HepG2 (cell line): ENCODE results near the gene UBE2H. TPM values are rescaled to one million over a fixed set of nuclear protein-coding genes. Genes with fewer than 3 reads are reported as not detected.

Experiments used
- ARHGAP35 ChIP-seq: sonication (generic); formaldehyde crosslinking; IDR thresholded peaks from 2 replicates; pipeline ENCODE4 v1.9.0; 2022; ENCODE audit warnings: mild to moderate bottlenecking, inconsistent platforms, moderate library complexity, missing genetic modification reagents, borderline replicate concordance
- ELF3 ChIP-seq: IDR thresholded peaks from 2 replicates; pipeline ENCODE4 v1.6.1; 2016; ENCODE audit warnings: missing genetic modification reagents, missing compliant biosample characterization
- ESRRA ChIP-seq: sonication (generic); formaldehyde crosslinking; IDR thresholded peaks from 2 replicates; pipeline ENCODE4 v1.5.1; 2020; ENCODE audit warnings: mild to moderate bottlenecking, low read depth, missing genetic modification reagents
- FOSL2 ChIP-seq: sonication (generic); formaldehyde crosslinking; IDR thresholded peaks from 2 replicates; pipeline ENCODE4 v1.4.0; 2020; ENCODE audit warnings: missing genetic modification reagents
- FOXK1 ChIP-seq: sonication (generic); formaldehyde crosslinking; IDR thresholded peaks from 2 replicates; pipeline ENCODE4 v1.4.0; 2020; ENCODE audit warnings: low read depth, missing genetic modification reagents, borderline replicate concordance
- GATA4 ChIP-seq: sonication (generic); IDR thresholded peaks from 2 replicates; pipeline ENCODE4 v1.6.1; 2016; ENCODE audit warnings: antibody characterized with exemption, low read depth, borderline replicate concordance
- HDAC2 ChIP-seq: sonication (generic); formaldehyde crosslinking; IDR thresholded peaks from 2 replicates; pipeline ENCODE4 v1.4.0; 2020; ENCODE audit warnings: missing genetic modification reagents
- IRF2 ChIP-seq: IDR thresholded peaks from 2 replicates; pipeline ENCODE4 v1.6.1; 2018; ENCODE audit warnings: missing genetic modification reagents, missing compliant biosample characterization
- MNT ChIP-seq: fragments of 450-650 bp; IDR thresholded peaks from 2 replicates; pipeline ENCODE4 v1.6.1; 2016
- PITX1 ChIP-seq: sonication (generic); formaldehyde crosslinking; IDR thresholded peaks from 2 replicates; pipeline ENCODE4 v1.5.1; 2020; ENCODE audit warnings: mild to moderate bottlenecking, missing genetic modification reagents
- SKIL ChIP-seq: sonication (generic); formaldehyde crosslinking; IDR thresholded peaks from 2 replicates; pipeline ENCODE4 v1.8.0; 2022; ENCODE audit warnings: missing genetic modification reagents, mild to moderate bottlenecking, moderate library complexity, borderline replicate concordance
- SPEN ChIP-seq: sonication (generic); formaldehyde crosslinking; IDR thresholded peaks from 2 replicates; pipeline ENCODE4 v1.5.1; 2020; ENCODE audit warnings: low read depth, mild to moderate bottlenecking, missing genetic modification reagents
- ZFYVE20 ChIP-seq: sonication (generic); formaldehyde crosslinking; IDR thresholded peaks from 2 replicates; pipeline ENCODE4 v1.8.0; 2023; ENCODE audit warnings: low read depth, mild to moderate bottlenecking, moderate library complexity, missing genetic modification reagents, borderline replicate concordance
- ZNF18 ChIP-seq: sonication (generic); formaldehyde crosslinking; IDR thresholded peaks from 2 replicates; pipeline ENCODE4 v1.8.0; 2022; ENCODE audit warnings: mild to moderate bottlenecking, missing genetic modification reagents; ENCODE audit not compliant: insufficient replicate concordance
- ZNF180 ChIP-seq: sonication (generic); formaldehyde crosslinking; IDR thresholded peaks from 2 replicates; pipeline ENCODE4 v1.4.0; 2020; ENCODE audit warnings: low read depth, missing genetic modification reagents, borderline replicate concordance
- ZNF362 ChIP-seq: sonication (generic); formaldehyde crosslinking; IDR thresholded peaks from 2 replicates; pipeline ENCODE4 v1.4.0; 2020; ENCODE audit warnings: missing genetic modification reagents, mild to moderate bottlenecking, borderline replicate concordance
- ZNF547 ChIP-seq: sonication (generic); formaldehyde crosslinking; IDR thresholded peaks from 2 replicates; pipeline ENCODE4 v1.5.1; 2020; ENCODE audit warnings: mild to moderate bottlenecking, missing genetic modification reagents
- ZNF580 ChIP-seq: IDR thresholded peaks from 2 replicates; pipeline ENCODE4 v1.6.1; 2016; ENCODE audit warnings: low read depth, borderline replicate concordance
- ZNF607 ChIP-seq: sonication (generic); formaldehyde crosslinking; IDR thresholded peaks from 2 replicates; pipeline ENCODE4 v1.5.1; 2020; ENCODE audit warnings: missing genetic modification reagents, mild to moderate bottlenecking, borderline replicate concordance
- ZNF670 ChIP-seq: sonication (generic); formaldehyde crosslinking; IDR thresholded peaks from 2 replicates; pipeline ENCODE4 v1.8.0; 2022; ENCODE audit warnings: mild to moderate bottlenecking, missing genetic modification reagents, borderline replicate concordance
- ZNF850 ChIP-seq: sonication (generic); formaldehyde crosslinking; conservative IDR thresholded peaks from 2 replicates; pipeline ENCODE4 v1.9.0; 2021; ENCODE audit warnings: mild to moderate bottlenecking, missing genetic modification reagents
- polyA plus RNA-seq, 8 experiments: library from polyadenylated mRNA; depleted of rRNA in 3 of 8; stranded (reverse) in 7 of 8; unstranded in 1 of 8; fragments of >200 nt; fragmentation: Illumina TruSeq in 4 of 8; extraction: Trizol in 4 of 8; gene quantifications; 2 replicates each; pipeline versions ENCODE4 v1.2.1 to v1.2.3, GENCODE V29; 2011 to 2016; ENCODE audit warnings: low read depth in 4 of 8, missing spikeins in 1 of 8, mixed read lengths in 1 of 8; ENCODE audit not compliant: insufficient read depth in 1 of 8
- total RNA-seq, 5 experiments: library from RNA; depleted of rRNA; stranded (reverse); fragments of >200 nt; fragmentation: Illumina TruSeq; extraction: Trizol; gene quantifications; 2 replicates each; pipeline ENCODE4 v1.2.3, GENCODE V29; 2016; ENCODE audit warnings: low read depth in 1 of 5

The UBE2H gene
- total and polyA plus RNA-seq, 2 of the 13 experiments (the other 11 are each of a cell fraction or from before 2014, with no cell fraction given), result 15.5 to 40.1 TPM

- TF ChIP-seq ZNF850 (CRISPR knock-in tag) (0 out of 2 replicates have a peak, but pooled peaks have one; percentile 63), ZNF607 (CRISPR knock-in tag) (0 out of 2 replicates have a peak, but pooled peaks have one; percentile 52), ELF3 (CRISPR knock-in tag) (peak; percentile 93), ZNF547 (peak; percentile 32; the same call in 1 of the 2 replicates), FOSL2 (CRISPR knock-in tag) (peak; percentile 99), SPEN (CRISPR knock-in tag) (peak; percentile 70), IRF2 (CRISPR knock-in tag) (peak; percentile 50; the same call in 1 of the 2 replicates), ZNF362 (CRISPR knock-in tag) (0 out of 2 replicates have a peak, but pooled peaks have one; percentile 22), ZNF180 (CRISPR knock-in tag) (no peak), SKIL (CRISPR knock-in tag) (no peak), ESRRA (CRISPR knock-in tag) (no peak), FOXK1 (CRISPR knock-in tag) (peak; percentile 91; the same call in 1 of the 2 replicates), GATA4 (peak; percentile 47; the same call in 1 of the 2 replicates), ZNF580 (peak; percentile 62; the same call in 1 of the 2 replicates), ZNF18 (CRISPR knock-in tag) (no peak), MNT (0 out of 2 replicates have a peak, but pooled peaks have one; percentile 14), ARHGAP35 (CRISPR knock-in tag) (no peak), ZNF670 (CRISPR knock-in tag) (peak; percentile 52; the same call in 1 of the 2 replicates), ZFYVE20 (no peak), PITX1 (CRISPR knock-in tag) (peak; percentile 63), HDAC2 (CRISPR knock-in tag) (peak; percentile 64)
Observed at GRCh38 chr7:129958643-129959470, 6.1 kb upstream of the UBE2H start (continued).
